Suprapubic skin (tissue), 4 donors: Measurements from ENCODE around the gene PTGDR2. TPM values are rescaled to one million over a fixed set of nuclear protein-coding genes. Genes with fewer than 3 reads are reported as not detected.

ENCODE experiments used
- DNase-seq, 2 donors: peaks; one replicate each; pipeline ENCODE4 v3.0.0-alpha.2; 2019; ENCODE audit warnings: low spot score in 2 of 2
- H3K27ac ChIP-seq: fragments of 200-600 bp; sonication (generic); one replicate; pipeline ENCODE4 v1.5.1; 2019
- H3K27me3 ChIP-seq: fragments of 200-600 bp; sonication (generic); one replicate; pipeline ENCODE4 v1.5.1; 2019
- H3K36me3 ChIP-seq: fragments of 200-600 bp; sonication (generic); one replicate; pipeline ENCODE4 v1.5.1; 2019
- H3K4me1 ChIP-seq: fragments of 200-600 bp; sonication (generic); one replicate; pipeline ENCODE4 v1.5.1; 2019
- H3K4me3 ChIP-seq: fragments of 200-600 bp; sonication (generic); one replicate; pipeline ENCODE4 v1.5.1; 2019; ENCODE audit warnings: mild to moderate bottlenecking
- H3K9me3 ChIP-seq: fragments of 200-600 bp; sonication (generic); one replicate; pipeline ENCODE4 v1.5.1; 2019
- EP300 ChIP-seq: sonication (generic); formaldehyde crosslinking; IDR thresholded peaks from one replicate; pipeline ENCODE4 v1.6.1; 2017; ENCODE audit warnings: antibody characterized with exemption
- POLR2A ChIP-seq, 2 donors: fragments of 450-650 bp; IDR thresholded peaks; one replicate each; pipeline ENCODE4 v1.6.1; 2017; ENCODE audit warnings: antibody characterized with exemption in 2 of 2, mild to moderate bottlenecking in 2 of 2, moderate library complexity in 2 of 2
- POLR2AphosphoS5 ChIP-seq, 3 donors: sonication (generic); formaldehyde crosslinking; IDR thresholded peaks; one replicate each; pipeline ENCODE4 v1.6.1; 2017; ENCODE audit warnings: antibody characterized with exemption in 3 of 3
- WGBS: methylation state at CpG from one replicate; pipeline ENCODE4 v1.1.5; 2018; 5-methylcytosine and 5-hydroxymethylcytosine counted together
- total RNA-seq, 4 donors: library from RNA; depleted of rRNA; stranded (reverse); fragments of >200 nt; gene quantifications; one replicate each; pipeline ENCODE4 v1.1.0, GENCODE V29; 2016
- TF ChIP-seq, protein P1 (sequence below), 2 donors: fragments of 200-600 bp in 1 of 2; fragments of 450-650 bp in 1 of 2; sonication (generic) in 1 of 2; IDR thresholded peaks; one replicate each; pipeline ENCODE4 v1.5.1; 2016 to 2019; ENCODE audit warnings: antibody characterized with exemption in 2 of 2, mild to moderate bottlenecking in 1 of 2, moderate library complexity in 1 of 2

Gene PTGDR2
- total RNA-seq, 4 donors from 2014 or later: 0.19 to 0.68 (median 0.34) TPM; not detected in 1

DNA sequence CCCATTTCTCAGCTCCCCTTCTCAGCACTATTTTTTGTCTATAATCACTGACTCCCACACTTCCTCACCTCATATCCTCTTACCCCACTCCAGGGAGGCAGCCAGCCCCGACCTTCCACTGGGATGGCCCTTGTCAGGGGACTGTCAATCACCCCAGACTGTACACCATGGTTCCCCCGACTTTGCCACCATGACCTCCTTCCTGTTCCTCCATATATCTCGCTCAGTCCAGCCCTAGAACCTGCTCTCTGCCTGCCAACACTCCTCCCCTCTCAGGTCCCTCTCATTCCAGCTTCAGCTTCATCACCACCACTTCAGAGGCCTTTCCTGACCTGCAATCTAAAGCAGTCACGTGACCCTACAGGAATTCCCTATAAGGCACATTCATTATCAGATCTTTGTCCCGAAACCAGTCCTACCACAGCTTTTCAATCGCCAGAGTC, 34.1 kb upstream of the PTGDR2 start:
- Histone ChIP-seq H3K36me3 (peaks cover 61% of the 10 kb centered on the region), H3K27ac (no peak overlapping the region), H3K4me3 (no peak overlapping the region), H3K27me3 (no peaks in the 10 kb centered on the region), H3K4me1 (peaks cover 3% of the 10 kb centered on the region), H3K9me3 (no peaks in the 10 kb centered on the region)
- 61% methylated on average over 6 of the region's 6 CpGs for WGBS
- TF ChIP-seq POLR2A (IDR thresholded peaks at IDR 0.05) (no peak), POLR2AphosphoS5 (IDR thresholded peaks at IDR 0.05) (no peak), EP300 (no peak)
- TF ChIP-seq, protein P1, sequence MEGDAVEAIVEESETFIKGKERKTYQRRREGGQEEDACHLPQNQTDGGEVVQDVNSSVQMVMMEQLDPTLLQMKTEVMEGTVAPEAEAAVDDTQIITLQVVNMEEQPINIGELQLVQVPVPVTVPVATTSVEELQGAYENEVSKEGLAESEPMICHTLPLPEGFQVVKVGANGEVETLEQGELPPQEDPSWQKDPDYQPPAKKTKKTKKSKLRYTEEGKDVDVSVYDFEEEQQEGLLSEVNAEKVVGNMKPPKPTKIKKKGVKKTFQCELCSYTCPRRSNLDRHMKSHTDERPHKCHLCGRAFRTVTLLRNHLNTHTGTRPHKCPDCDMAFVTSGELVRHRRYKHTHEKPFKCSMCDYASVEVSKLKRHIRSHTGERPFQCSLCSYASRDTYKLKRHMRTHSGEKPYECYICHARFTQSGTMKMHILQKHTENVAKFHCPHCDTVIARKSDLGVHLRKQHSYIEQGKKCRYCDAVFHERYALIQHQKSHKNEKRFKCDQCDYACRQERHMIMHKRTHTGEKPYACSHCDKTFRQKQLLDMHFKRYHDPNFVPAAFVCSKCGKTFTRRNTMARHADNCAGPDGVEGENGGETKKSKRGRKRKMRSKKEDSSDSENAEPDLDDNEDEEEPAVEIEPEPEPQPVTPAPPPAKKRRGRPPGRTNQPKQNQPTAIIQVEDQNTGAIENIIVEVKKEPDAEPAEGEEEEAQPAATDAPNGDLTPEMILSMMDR (IDR thresholded peaks at IDR 0.05): no peak
- no peak for DNase-seq

DNA sequence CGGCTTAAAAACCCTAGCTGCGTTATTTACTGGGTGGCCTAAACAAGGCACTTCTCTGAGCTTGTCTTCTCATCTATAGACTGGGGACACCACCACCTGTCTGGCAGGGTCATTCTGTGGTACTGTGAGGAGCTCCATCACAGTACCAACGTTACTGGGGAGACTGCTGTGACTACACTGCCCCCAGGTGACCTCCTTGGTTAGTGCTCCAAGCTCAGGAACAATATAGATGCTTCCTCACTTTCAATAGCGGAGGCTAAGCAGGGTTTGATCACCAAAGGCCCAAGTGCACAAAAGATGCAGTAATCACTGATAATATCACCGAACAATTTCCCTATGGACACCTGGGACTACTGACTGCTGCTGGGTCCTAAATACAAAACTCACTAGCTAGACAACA, 31.8 kb upstream of the PTGDR2 start:
- H3K4me1 ChIP-seq: peaks cover 3% of the 10 kb centered on the region
- H3K27me3 ChIP-seq: no peaks in the 10 kb centered on the region
- TF ChIP-seq EP300: no peak
- TF ChIP-seq, protein P1 (IDR thresholded peaks at IDR 0.05): peak; percentile 8 to 46
- DNase-seq: no peak
- no peak overlapping the region for H3K4me3 ChIP-seq
- WGBS: 69% methylated on average over 5 of the region's 5 CpGs
- H3K9me3 ChIP-seq: no peaks in the 10 kb centered on the region
- no peak overlapping the region for H3K27ac ChIP-seq
- peaks cover 37% of the 10 kb centered on the region for H3K36me3 ChIP-seq

DNA sequence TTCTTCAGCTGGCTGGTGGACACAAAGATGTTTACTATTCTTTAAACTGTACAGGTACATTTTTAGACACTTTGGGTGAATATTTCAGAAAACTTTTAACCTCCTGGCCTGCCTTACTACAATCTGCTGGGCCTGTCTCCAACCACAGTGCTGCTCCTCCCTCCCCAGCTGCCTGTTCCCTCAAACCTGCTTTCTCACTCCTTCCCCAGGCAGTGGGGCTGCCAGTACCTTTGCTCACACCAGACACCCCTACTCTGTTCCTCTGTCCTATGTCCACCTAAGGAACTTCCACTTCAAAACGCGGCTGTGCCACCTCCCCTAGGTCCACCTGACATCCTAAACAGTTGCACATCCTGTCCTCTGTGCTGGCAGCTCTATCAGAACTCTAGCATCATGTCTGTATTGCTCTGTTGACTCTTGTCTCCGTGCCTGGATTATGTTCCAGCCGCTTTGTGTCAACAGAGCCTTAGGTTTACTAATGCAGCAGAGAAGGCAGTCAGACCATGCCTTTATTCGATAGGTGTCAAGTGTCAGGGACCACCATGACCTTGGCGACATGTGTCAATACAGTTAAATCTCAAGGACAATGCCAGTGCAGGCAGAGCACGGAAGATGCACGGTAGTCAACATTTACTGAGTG, 25.0 kb upstream of the PTGDR2 start:
- Histone ChIP-seq H3K27ac (no peak overlapping the region), H3K27me3 (no peaks in the 10 kb centered on the region), H3K4me3 (no peak overlapping the region), H3K36me3 (peaks cover 30% of the 10 kb centered on the region), H3K9me3 (no peaks in the 10 kb centered on the region), H3K4me1 (no peaks in the 10 kb centered on the region)
- 90% methylated on average over 8 of the region's 8 CpGs for WGBS
- TF ChIP-seq POLR2AphosphoS5 (IDR thresholded peaks at IDR 0.05) (no peak), EP300 (no peak), POLR2A (IDR thresholded peaks at IDR 0.05) (no peak)
- TF ChIP-seq, protein P1 (IDR thresholded peaks at IDR 0.05): no peak
- no peak for DNase-seq

DNA sequence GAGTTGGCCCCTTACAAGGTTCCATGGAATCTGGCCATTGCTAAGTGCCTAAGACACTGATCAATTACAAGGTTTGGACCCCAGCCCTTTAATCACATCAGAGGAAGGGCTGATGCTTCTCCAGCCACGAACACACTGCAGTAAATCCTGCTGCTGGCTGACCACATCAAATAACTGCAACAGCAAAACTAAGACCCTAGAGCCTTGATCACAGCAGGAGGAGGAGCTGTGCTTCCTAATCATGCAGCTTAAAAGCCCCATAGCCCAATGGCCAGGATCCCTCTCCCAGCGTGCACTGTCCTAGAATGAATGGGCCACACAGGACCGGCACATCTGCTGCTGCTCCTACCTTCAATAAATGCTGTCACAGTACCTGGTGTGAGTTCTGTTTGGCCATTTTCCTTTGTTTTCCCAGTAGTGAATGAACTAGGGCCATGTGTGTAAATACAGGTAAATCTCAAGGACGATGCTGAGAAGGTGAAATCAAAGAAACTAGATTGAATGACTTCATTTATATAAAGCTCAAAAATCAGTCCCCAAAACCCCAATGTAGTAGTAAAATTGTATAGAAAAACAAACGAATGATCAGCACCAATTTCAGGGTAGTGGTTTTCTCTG, 24.3 kb upstream of the PTGDR2 start:
- Histone ChIP-seq H3K27me3 (no peaks in the 10 kb centered on the region), H3K9me3 (no peaks in the 10 kb centered on the region), H3K27ac (no peak overlapping the region), H3K4me3 (no peak overlapping the region), H3K36me3 (peaks cover 30% of the 10 kb centered on the region), H3K4me1 (no peaks in the 10 kb centered on the region)
- no peak for DNase-seq
- 77% methylated on average over 5 of the region's 5 CpGs for WGBS
- TF ChIP-seq POLR2A (IDR thresholded peaks at IDR 0.05): no peak
- TF ChIP-seq POLR2AphosphoS5 (IDR thresholded peaks at IDR 0.05): no peak
- no peak for TF ChIP-seq EP300
- TF ChIP-seq, protein P1 (IDR thresholded peaks at IDR 0.05): no peak

DNA sequence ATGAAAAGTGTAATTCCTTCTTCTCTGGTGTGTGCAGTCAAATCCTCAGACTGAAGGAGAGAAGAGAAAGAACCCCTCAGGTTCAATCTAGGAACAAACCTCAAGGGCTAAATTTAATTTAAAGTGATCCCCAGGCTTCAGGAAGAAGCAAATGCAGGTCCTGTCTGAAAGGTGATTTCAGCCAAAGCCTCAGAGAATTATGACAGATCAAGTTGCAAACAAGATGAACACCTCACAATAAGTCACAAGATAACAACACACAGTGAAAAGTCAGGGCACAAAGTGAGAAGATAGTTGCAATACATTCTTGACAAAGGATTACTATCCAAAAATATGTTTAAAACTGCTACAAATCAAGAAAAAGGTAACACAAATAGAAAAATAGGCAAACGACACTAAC, 23.4 kb upstream of the PTGDR2 start:
- WGBS: 84% methylated on average over 1 of the region's 1 CpG
- H3K9me3 ChIP-seq: no peaks in the 10 kb centered on the region
- no peak overlapping the region for H3K27ac ChIP-seq
- no peak for DNase-seq
- no peak overlapping the region for H3K4me3 ChIP-seq
- no peaks in the 10 kb centered on the region for H3K4me1 ChIP-seq
- peaks cover 33% of the 10 kb centered on the region for H3K36me3 ChIP-seq
- TF ChIP-seq, protein P1 (IDR thresholded peaks at IDR 0.05): no peak
- TF ChIP-seq POLR2AphosphoS5 (IDR thresholded peaks at IDR 0.05) (no peak), EP300 (no peak), POLR2A (IDR thresholded peaks at IDR 0.05) (no peak)
- H3K27me3 ChIP-seq: no peaks in the 10 kb centered on the region
